Skeletal muscle tissue (tissue), 4 donors: ENCODE results near the gene CDK5RAP3. TPM values are rescaled to one million over a fixed set of nuclear protein-coding genes. Genes with fewer than 3 reads are reported as not detected.

Experiments used
- H3K27ac ChIP-seq: one replicate; pipeline ENCODE4 v1.7.0; 2013; ENCODE audit warnings: mild to moderate bottlenecking, low read depth, low read length, inconsistent platforms
- H3K27me3 ChIP-seq, 3 donors: one replicate each; pipeline ENCODE4 v1.7.0; 2013; ENCODE audit warnings: low read length in 3 of 3; ENCODE audit not compliant: control insufficient read depth in 3 of 3, insufficient read depth in 3 of 3
- H3K36me3 ChIP-seq, 3 donors: one replicate each; pipeline ENCODE4 v1.7.0; 2013; ENCODE audit warnings: low read length in 3 of 3; ENCODE audit not compliant: control insufficient read depth in 3 of 3, insufficient read depth in 3 of 3
- H3K4me1 ChIP-seq, 3 donors: one replicate each; pipeline ENCODE4 v1.7.0; 2013; ENCODE audit warnings: low read length in 3 of 3, mild to moderate bottlenecking in 3 of 3; ENCODE audit not compliant: control insufficient read depth in 3 of 3, insufficient read depth in 3 of 3
- H3K4me3 ChIP-seq, 3 donors: one replicate each; pipeline ENCODE4 v1.7.0; 2013; ENCODE audit warnings: low read length in 3 of 3
- H3K9ac ChIP-seq, 3 donors: one replicate each; pipeline ENCODE4 v1.7.0; 2013; ENCODE audit warnings: low read length in 3 of 3, mild to moderate bottlenecking in 3 of 3, moderate library complexity in 2 of 3, low read depth in 1 of 3
- H3K9me3 ChIP-seq, 3 donors: one replicate each; pipeline ENCODE4 v1.7.0; 2013; ENCODE audit warnings: low read length in 3 of 3; ENCODE audit not compliant: control insufficient read depth in 3 of 3
- total RNA-seq: library from RNA; depleted of rRNA; stranded (reverse); fragments of >200 nt; gene quantifications from one replicate; pipeline ENCODE4 v1.2.3, GENCODE V29; 2014
- donor health status: Osteomylitis.

The CDK5RAP3 gene
- total RNA-seq, 1 donor from 2014 or later: 59.0 TPM

- Histone ChIP-seq H3K36me3 (peaks cover 13 to 25% (median 16%) of the 10 kb centered on the region in 3 donors), H3K27me3 (no peaks in the 10 kb centered on the region), H3K4me3 (peak overlapping the region in 2 of 3 donors; percentile 9 to 59), H3K9ac (peak overlapping the region in 2 of 3 donors; percentile 10 to 79), H3K4me1 (peaks cover 17 to 35% (median 22%) of the 10 kb centered on the region in 3 donors), H3K27ac (peak overlapping the region; percentile 19), H3K9me3 (no peaks in the 10 kb centered on the region)
Measured at GRCh38 chr17:47948706-47949196, 22.2 kb upstream of the CDK5RAP3 start.

- Histone ChIP-seq H3K9me3 (no peaks in the 10 kb centered on the region), H3K9ac (peak overlapping the region; percentile 50 to 79 (median 54)), H3K36me3 (peaks cover 13 to 20% (median 13%) of the 10 kb centered on the region in 3 donors), H3K27ac (peak overlapping the region; percentile 19), H3K4me3 (peak overlapping the region; percentile 65 to 67 (median 66)), H3K4me1 (peaks cover 17 to 35% (median 22%) of the 10 kb centered on the region in 3 donors), H3K27me3 (no peaks in the 10 kb centered on the region)
Measured at GRCh38 chr17:47949197-47949759, 21.6 kb upstream of the CDK5RAP3 start.

DNA sequence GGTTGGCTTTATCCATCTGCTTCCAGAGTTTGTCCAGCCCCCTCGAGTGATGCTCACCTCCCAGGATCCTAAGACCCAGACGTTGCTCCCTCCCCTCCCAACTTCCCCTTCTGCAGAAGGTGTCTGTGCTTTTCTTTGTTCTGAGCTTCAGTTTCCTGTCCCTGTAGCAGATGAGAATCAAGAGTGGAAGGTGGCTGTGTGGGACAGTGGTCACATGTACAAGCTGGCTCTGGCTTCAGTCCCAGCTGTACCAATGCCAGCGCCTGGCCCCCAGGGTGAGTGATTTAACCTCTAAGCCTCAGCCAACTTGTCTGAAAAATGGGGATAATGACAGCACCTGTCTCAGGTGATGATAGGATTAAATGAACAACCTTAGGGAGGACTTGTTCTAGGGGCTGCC lies 21.0 kb upstream of the CDK5RAP3 start:
- Histone ChIP-seq H3K36me3 (peaks cover 8 to 13% (median 10%) of the 10 kb centered on the region in 3 donors), H3K4me1 (peaks cover 17 to 32% (median 22%) of the 10 kb centered on the region in 3 donors), H3K27me3 (no peaks in the 10 kb centered on the region), H3K9ac (peak overlapping the region; percentile 50 to 79 (median 54)), H3K27ac (no peak overlapping the region), H3K9me3 (no peaks in the 10 kb centered on the region), H3K4me3 (no peak overlapping the region)

DNA sequence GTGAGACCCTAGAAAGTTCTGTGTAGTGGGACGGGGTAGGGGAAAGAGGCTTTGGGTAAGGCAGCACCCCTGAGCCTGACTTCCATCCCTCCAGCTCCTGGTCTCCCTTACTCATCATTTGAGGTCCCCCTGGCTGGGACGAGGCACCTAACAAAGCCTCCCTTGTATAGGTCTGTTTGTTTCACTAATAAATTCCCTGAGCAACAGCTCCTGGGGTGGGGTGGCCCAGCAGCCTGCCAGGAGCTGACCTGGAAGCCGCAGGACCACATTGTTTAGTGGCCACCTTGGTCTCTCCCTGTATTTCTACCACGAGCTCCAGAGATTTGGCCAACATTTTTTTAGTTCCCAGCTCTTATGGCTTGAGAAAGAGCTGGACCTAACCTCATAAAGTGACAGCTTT lies 20.5 kb upstream of the CDK5RAP3 start:
- Histone ChIP-seq H3K4me1 (peaks cover 17 to 29% (median 22%) of the 10 kb centered on the region in 3 donors), H3K4me3 (no peak overlapping the region), H3K27ac (no peak overlapping the region), H3K9me3 (no peaks in the 10 kb centered on the region), H3K9ac (peak overlapping the region in 1 of 3 donors; percentile 17), H3K27me3 (no peaks in the 10 kb centered on the region), H3K36me3 (peaks cover 4 to 8% (median 6%) of the 10 kb centered on the region in 3 donors)

GRCh38 chr17:47952171-47953021 lies 18.5 kb upstream of the CDK5RAP3 start:
- Histone ChIP-seq H3K27me3 (no peaks in the 10 kb centered on the region), H3K4me3 (no peak overlapping the region), H3K36me3 (no peaks in the 10 kb centered on the region), H3K27ac (no peak overlapping the region), H3K4me1 (peaks cover 17 to 18% (median 17%) of the 10 kb centered on the region in 3 donors), H3K9ac (no peak overlapping the region), H3K9me3 (no peaks in the 10 kb centered on the region)

DNA sequence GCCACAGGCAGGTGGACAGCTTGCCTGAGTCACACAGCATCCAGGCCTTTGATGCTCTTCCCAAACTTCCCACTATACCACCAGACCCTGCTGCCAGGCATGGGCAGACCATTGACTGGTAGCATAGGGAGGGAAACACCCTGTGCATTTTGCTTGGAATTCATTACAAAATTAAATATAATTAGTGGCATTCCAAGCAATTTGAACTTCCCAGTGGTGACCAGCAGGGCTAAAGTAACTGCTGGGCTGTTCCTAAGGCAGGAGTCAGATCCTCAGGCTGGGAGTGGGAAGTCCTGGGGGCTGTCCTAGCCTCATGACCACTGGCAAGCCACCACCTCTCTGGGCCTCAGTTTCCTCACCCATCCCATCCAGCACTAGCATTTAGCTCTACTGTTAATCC lies 17.0 kb upstream of the CDK5RAP3 start:
- Histone ChIP-seq H3K4me3 (no peak overlapping the region), H3K9me3 (no peaks in the 10 kb centered on the region), H3K27ac (no peak overlapping the region), H3K27me3 (no peaks in the 10 kb centered on the region), H3K36me3 (no peaks in the 10 kb centered on the region), H3K4me1 (peaks cover 11 to 13% (median 11%) of the 10 kb centered on the region in 3 donors), H3K9ac (no peak overlapping the region)

DNA sequence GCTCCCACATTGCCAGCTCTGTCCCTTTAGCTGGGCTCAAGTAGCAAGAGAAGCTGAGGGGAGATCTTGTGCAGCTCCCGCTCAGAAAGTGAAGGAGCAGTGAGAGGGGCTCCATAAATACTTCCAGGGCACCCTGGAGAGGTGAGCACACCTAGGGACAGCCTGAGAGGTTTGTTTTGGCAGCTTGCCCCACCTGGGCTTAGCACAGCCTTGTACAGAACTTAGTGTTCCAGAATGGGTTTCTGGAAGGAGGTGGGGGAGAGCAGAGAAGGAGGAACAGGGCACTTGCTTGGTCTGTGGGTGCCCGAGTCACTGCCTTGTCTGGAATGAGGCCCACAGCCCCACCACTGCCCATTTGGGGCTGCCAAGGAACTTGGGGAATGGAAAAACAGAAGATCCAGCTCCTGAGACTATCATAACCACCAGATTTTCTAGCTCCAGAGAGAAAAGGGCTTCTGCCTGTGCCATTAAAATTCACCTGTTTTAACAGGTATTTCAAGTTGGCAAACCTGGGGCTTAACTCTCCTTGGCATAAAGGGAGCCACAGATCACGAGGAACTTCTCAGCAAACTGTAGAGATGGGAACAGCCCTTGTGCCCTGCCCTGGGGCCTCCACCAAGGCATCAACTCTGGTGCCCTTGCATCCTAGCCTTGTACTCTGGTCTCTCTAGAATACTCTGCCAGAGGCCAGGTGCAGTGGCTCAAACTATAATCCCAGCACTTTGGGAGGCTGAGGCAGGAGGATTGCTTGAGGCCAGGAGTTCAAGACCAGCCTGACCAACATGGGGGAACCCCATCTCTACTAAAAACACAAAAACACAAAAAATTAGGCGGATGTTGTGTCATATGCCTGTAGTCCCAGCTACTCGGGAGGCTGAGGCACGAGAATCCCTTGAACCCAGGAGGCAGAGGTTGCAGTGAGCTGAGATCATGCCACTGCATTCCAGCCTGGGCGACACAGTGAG lies 15.1 kb upstream of the CDK5RAP3 start:
- Histone ChIP-seq H3K36me3 (no peaks in the 10 kb centered on the region), H3K27me3 (no peaks in the 10 kb centered on the region), H3K4me1 (peaks cover 0 to 2% (median 0%) of the 10 kb centered on the region in 3 donors), H3K9ac (peak overlapping the region in 1 of 3 donors; percentile 13), H3K9me3 (no peaks in the 10 kb centered on the region), H3K27ac (no peak overlapping the region), H3K4me3 (no peak overlapping the region)

DNA sequence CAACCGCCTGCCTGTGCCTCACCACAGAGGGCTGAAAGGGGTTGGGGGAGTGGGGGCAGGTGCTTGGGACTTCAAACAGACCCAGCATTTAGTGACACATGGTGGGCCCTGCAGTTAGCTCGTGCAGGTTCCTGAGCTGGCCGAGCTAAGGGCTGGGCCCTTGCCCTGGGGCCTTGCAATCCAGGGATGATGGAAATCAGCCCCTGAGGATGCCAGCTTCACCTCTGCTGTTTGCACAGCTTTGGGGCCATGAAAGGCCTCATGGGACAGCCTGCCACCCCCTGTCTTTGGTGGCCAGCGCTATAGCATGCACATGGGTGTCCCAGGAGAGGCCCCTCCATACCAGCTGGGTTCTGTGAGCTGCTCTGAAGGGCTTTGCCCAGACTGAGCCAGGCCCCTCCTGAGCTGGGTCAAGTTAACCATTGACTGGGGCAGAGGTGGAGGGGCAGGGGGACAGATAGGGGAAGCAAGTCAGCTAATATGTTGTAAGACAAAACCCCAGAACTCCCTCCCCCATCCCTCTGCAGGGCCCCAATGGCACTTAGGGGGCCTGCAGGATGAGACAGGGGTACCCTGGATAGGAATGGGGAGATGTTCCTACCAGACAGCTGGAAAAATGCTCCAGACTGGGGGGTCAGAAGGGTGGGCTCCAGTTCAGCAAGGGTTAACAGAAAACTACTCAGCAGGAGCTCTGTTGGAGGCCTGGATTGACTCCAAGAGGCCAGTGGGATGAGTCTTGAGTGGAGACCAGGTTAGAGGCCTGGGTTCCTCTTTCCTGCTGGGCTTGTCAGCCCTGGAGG lies 13.9 kb upstream of the CDK5RAP3 start:
- H3K36me3 ChIP-seq: peaks cover 0 to 2% (median 0%) of the 10 kb centered on the region in 3 donors
- no peaks in the 10 kb centered on the region for H3K9me3 ChIP-seq
- H3K4me3 ChIP-seq: no peak overlapping the region
- no peak overlapping the region for H3K27ac ChIP-seq
- H3K4me1 ChIP-seq: peaks cover 0 to 2% (median 0%) of the 10 kb centered on the region in 3 donors
- no peaks in the 10 kb centered on the region for H3K27me3 ChIP-seq
- H3K9ac ChIP-seq: peak overlapping the region in 1 of 3 donors; percentile 8
